IPS DF 4.7 (cell line): ENCODE measurements around the gene ITPKB.

ENCODE experiments used
- DNase-seq: peaks from one replicate; pipeline ENCODE4 v3.0.0-alpha.2; 2013; ENCODE audit warnings: low spot score; ENCODE audit errors: extremely low read depth

The ITPKB gene

GRCh38 chr1:226584164-226584563, 154.9 kb downstream of the ITPKB start:
- DNase-seq = no peak

GRCh38 chr1:226582966-226583365, 156.1 kb downstream of the ITPKB start:
- no peak for DNase-seq
